Osteocyte (in vitro differentiated cells): Measurements from ENCODE around the gene FTO. TPM values are rescaled to one million over a fixed set of nuclear protein-coding genes. Genes with fewer than 3 reads are reported as not detected.

Experiments
- DNase-seq: peaks from one replicate; pipeline ENCODE4 v3.0.0; 2021; ENCODE audit warnings: mixed read lengths; ENCODE audit not compliant: unreplicated experiment; ENCODE audit errors: extremely low spot score
- H3K27ac Mint-ChIP-seq: one replicate; pipeline ENCODE4 v1.8.0; 2021; ENCODE audit warnings: mild to moderate bottlenecking, mixed read lengths; ENCODE audit not compliant: unreplicated experiment
- H3K27me3 Mint-ChIP-seq: one replicate; pipeline ENCODE4 v1.8.0; 2021; ENCODE audit warnings: mixed read lengths; ENCODE audit not compliant: unreplicated experiment
- H3K36me3 Mint-ChIP-seq: one replicate; pipeline ENCODE4 v1.8.0; 2021; ENCODE audit warnings: mixed read lengths; ENCODE audit not compliant: unreplicated experiment
- H3K4me1 Mint-ChIP-seq: one replicate; pipeline ENCODE4 v1.8.0; 2021; ENCODE audit warnings: mixed read lengths; ENCODE audit not compliant: unreplicated experiment
- H3K4me3 Mint-ChIP-seq: one replicate; pipeline ENCODE4 v1.8.0; 2021; ENCODE audit warnings: mild to moderate bottlenecking, moderate library complexity, mixed read lengths; ENCODE audit not compliant: unreplicated experiment
- H3K9me3 Mint-ChIP-seq: one replicate; pipeline ENCODE4 v1.8.0; 2021; ENCODE audit warnings: mixed read lengths; ENCODE audit not compliant: unreplicated experiment
- total RNA-seq: library from RNA; stranded (reverse); gene quantifications from 2 replicates; pipeline ENCODE4 v1.2.1, GENCODE V29; 2021
- TF ChIP-seq, protein P1 (sequence below): fragments of 200-600 bp; sonication (generic); IDR thresholded peaks from 2 replicates; pipeline ENCODE4 v1.5.0; 2021; ENCODE audit warnings: antibody characterized with exemption, mild to moderate bottlenecking, moderate library complexity

The FTO gene
- total RNA-seq, 1 donor from 2014 or later, result 108 TPM

DNA sequence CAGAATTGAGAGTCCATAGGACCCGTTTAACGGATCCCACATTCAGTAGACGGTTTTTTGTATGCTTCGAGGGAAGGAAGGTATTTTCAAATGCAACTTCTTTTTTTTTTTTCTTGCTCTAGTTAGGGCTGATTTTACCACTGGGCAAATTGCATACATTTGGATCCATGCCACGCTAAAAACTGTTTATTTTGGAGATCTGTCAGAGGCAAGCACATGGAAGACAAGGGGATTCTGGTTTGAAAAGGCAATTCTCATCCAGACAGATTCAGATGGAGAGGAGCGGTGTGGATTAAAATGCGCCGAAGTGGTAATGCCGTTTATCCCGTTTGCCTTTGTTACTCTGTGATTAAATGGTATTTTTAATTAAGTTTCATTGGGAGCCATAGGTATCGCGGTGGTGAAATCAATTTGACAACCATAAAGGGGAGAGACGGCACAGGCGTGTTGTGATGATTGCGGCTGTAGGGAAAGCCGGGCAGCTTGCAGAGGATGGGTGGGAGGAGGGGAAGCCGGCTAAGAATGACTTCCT is 412.2 kb downstream of the FTO start:
- no peak for DNase-seq
- Mint-ChIP-seq H3K9me3 (no peaks in the 10 kb centered on the region), H3K27ac (peak overlapping the region; percentile 9), H3K4me3 (no peak overlapping the region), H3K27me3 (no peaks in the 10 kb centered on the region), H3K4me1 (peaks cover 13% of the 10 kb centered on the region), H3K36me3 (peaks cover 26% of the 10 kb centered on the region)
- TF ChIP-seq, protein P1, sequence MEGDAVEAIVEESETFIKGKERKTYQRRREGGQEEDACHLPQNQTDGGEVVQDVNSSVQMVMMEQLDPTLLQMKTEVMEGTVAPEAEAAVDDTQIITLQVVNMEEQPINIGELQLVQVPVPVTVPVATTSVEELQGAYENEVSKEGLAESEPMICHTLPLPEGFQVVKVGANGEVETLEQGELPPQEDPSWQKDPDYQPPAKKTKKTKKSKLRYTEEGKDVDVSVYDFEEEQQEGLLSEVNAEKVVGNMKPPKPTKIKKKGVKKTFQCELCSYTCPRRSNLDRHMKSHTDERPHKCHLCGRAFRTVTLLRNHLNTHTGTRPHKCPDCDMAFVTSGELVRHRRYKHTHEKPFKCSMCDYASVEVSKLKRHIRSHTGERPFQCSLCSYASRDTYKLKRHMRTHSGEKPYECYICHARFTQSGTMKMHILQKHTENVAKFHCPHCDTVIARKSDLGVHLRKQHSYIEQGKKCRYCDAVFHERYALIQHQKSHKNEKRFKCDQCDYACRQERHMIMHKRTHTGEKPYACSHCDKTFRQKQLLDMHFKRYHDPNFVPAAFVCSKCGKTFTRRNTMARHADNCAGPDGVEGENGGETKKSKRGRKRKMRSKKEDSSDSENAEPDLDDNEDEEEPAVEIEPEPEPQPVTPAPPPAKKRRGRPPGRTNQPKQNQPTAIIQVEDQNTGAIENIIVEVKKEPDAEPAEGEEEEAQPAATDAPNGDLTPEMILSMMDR, result no peak

GRCh38 chr16:54118846-54119245 is 414.9 kb downstream of the FTO start:
- H3K9me3 Mint-ChIP-seq, result no peaks in the 10 kb centered on the region
- H3K4me1 Mint-ChIP-seq, result peaks cover 13% of the 10 kb centered on the region
- TF ChIP-seq, protein P1, result no peak
- peaks cover 10% of the 10 kb centered on the region for H3K36me3 Mint-ChIP-seq
- no peak for DNase-seq
- H3K27me3 Mint-ChIP-seq, result no peaks in the 10 kb centered on the region
- H3K4me3 Mint-ChIP-seq, result no peak overlapping the region
- no peak overlapping the region for H3K27ac Mint-ChIP-seq

DNA sequence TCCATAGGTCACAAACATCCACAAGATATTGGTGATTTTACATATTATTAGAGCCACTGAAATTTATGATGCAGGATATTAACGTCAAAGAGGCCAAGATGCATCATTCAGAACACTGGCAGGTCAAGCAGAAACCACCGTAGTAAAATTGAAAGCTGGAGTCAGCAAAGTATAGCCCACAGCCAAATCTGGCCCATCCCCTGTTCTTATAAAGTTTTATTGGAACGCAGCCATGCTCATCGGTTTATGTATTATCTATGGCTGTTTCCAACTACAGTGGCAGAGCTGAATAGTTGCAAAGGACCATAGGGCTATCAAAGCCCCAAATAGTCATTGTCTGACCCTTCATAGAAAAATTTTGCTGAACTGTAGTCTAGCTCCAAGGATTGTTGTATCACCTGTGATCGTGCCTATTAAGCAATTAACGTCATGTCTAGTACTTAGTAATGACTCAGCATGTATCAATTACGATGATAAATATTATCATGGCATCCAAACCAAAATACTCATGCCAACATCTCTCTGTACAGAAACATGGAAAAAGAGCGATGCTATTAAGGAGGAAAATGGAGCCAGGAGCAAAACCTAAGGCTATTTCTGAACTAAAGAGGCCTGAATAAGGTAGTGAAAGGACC is 417.0 kb downstream of the FTO start:
- TF ChIP-seq, protein P1, result no peak
- DNase-seq, result no peak
- Mint-ChIP-seq H3K4me1 (peaks cover 4% of the 10 kb centered on the region), H3K36me3 (peaks cover 6% of the 10 kb centered on the region), H3K9me3 (no peaks in the 10 kb centered on the region), H3K4me3 (no peak overlapping the region), H3K27me3 (no peaks in the 10 kb centered on the region), H3K27ac (no peak overlapping the region)

GRCh38 chr16:54121539-54122295 is 417.8 kb downstream of the FTO start:
- Mint-ChIP-seq H3K27me3 (peaks cover 3% of the 10 kb centered on the region), H3K27ac (no peak overlapping the region), H3K4me1 (no peaks in the 10 kb centered on the region), H3K36me3 (peaks cover 6% of the 10 kb centered on the region), H3K9me3 (no peaks in the 10 kb centered on the region), H3K4me3 (no peak overlapping the region)
- TF ChIP-seq, protein P1, result no peak
- no peak for DNase-seq

DNA sequence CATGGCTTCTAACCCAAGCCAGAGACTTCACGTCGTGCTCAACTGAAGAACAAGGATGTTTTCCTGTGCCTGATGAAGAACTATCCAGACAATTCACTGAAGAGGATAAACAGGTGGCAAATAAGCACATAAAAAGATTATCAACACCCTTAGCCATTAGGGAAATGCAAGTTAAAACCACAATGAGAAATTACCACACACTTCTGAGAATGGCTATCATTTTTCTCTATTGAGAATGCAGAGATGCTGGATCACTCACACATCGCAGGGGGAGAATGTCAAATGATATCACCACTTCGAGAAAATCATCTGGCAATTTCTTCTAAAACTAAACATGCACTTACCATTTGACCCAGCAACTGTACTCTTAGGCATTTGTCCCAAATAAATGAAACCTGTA is 419.8 kb downstream of the FTO start:
- H3K36me3 Mint-ChIP-seq, result peaks cover 2% of the 10 kb centered on the region
- no peaks in the 10 kb centered on the region for H3K9me3 Mint-ChIP-seq
- H3K27ac Mint-ChIP-seq, result no peak overlapping the region
- peaks cover 12% of the 10 kb centered on the region for H3K27me3 Mint-ChIP-seq
- no peak overlapping the region for H3K4me3 Mint-ChIP-seq
- no peaks in the 10 kb centered on the region for H3K4me1 Mint-ChIP-seq
- DNase-seq, result no peak
- TF ChIP-seq, protein P1, result no peak
